ENCODE measurements around the gene MYO1G. TPM values are rescaled to one million over a fixed set of nuclear protein-coding genes. Genes with fewer than 3 reads are reported as not detected.

MYO1G gene
- total and polyA plus RNA-seq, 2 donors from 2014 or later = 0.60 to 14.3 TPM

DNA sequence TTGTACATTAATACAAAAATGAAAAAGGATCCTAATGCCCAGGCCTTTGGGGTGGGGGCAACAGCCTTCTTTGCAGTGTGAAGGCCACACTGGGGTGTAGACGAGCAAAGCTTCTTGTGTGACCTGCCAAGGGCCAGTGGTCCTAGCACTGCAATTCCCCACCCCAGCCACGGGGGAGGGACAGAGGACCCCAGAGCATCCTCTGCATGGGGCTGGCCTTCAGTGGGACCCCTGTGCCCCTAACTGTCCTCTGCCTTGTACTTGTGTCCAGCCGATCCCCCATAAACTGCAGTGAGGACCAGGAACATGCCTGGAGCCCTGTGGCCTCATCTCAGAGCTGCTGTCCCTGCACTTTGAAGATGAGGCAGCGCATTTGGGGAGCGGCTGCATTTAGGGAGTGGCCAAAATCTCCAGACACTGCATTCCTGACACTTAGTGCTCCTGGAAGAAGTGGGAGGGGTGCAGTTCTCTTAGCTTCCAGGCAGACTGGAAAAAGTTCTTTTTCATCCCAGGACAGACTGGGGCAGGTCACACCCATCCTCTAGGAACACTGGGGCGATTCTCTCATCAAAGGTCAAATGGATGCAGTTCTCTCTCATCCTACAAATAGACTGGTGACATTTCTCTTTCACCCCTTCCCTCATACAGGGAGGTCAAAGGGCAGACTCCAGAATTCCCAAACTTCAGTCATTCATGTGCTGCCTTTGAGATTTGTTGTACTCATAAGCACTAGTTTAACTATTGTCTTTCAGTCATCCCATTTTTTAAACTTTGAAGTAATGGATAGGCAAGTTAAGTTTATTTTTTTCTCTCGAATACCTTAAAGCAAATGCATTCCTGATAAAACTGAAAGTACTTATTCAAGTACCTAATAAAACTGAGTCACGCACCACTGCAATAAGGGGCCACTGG is 922 bp upstream of the MYO1G start:
- FAIRE-seq (no peak), DNase-seq (peak in 1 of 5 donors; percentile 76)
- no peak overlapping the region for H3K9ac ChIP-seq (ENCODE audit: low read length in 3 of 3)
- intact Hi-C loops (cut with DNase I) = no loop called here
- peaks cover 0 to 6% (median 0%) of the 10 kb centered on the region in 3 donors for H3K4me1 ChIP-seq (ENCODE audit: control insufficient read depth in 2 of 3, insufficient read depth in 2 of 3, low read depth in 1 of 3, low read length in 3 of 3)
- peak overlapping the region in 1 of 2 donors; percentile 8 for H3K27ac ChIP-seq (ENCODE audit: low read depth in 2 of 2, low read length in 2 of 2)
- TF ChIP-seq, protein P1, sequence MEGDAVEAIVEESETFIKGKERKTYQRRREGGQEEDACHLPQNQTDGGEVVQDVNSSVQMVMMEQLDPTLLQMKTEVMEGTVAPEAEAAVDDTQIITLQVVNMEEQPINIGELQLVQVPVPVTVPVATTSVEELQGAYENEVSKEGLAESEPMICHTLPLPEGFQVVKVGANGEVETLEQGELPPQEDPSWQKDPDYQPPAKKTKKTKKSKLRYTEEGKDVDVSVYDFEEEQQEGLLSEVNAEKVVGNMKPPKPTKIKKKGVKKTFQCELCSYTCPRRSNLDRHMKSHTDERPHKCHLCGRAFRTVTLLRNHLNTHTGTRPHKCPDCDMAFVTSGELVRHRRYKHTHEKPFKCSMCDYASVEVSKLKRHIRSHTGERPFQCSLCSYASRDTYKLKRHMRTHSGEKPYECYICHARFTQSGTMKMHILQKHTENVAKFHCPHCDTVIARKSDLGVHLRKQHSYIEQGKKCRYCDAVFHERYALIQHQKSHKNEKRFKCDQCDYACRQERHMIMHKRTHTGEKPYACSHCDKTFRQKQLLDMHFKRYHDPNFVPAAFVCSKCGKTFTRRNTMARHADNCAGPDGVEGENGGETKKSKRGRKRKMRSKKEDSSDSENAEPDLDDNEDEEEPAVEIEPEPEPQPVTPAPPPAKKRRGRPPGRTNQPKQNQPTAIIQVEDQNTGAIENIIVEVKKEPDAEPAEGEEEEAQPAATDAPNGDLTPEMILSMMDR (IDR thresholded peaks at IDR 0.05; ENCODE audit: borderline replicate concordance, extremely low read depth, insufficient read depth) = no peak
- no peaks in the 10 kb centered on the region for H3K9me3 ChIP-seq (ENCODE audit: control insufficient read depth in 2 of 3, insufficient read depth in 1 of 3, low read length in 3 of 3)
- no peaks in the 10 kb centered on the region for H3K27me3 ChIP-seq (ENCODE audit: control insufficient read depth, insufficient read depth, low read length)
- H3K36me3 ChIP-seq (ENCODE audit: control insufficient read depth in 2 of 3, insufficient read depth in 3 of 3, low read length in 3 of 3) = peaks cover 3 to 28% (median 11%) of the 10 kb centered on the region in 3 donors
- H3K4me3 ChIP-seq (ENCODE audit: low read length in 3 of 3) = no peak overlapping the region

DNA sequence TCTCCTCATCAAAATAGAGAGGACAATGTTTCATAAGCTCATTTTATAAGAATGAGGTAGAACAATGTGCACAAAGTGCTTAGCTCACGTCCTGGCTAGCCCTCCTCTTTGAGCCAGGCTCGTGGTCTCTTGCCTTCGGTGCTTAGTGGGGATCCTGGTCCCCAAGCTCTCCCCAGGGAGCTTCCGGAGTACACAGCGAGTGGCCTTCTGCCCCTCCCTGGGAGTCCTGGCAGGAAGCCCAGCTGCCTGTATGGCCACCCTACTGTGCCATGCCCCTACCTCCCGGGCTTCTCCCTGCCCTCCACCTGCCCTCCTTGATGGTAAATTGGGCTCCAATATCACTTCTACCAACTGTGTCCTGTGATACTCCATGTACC is 868 bp downstream of the MYO1G start:
- TF ChIP-seq, protein P1 (IDR thresholded peaks at IDR 0.05; ENCODE audit: borderline replicate concordance, extremely low read depth, insufficient read depth) = no peak
- Histone ChIP-seq H3K4me1 (ENCODE audit: control insufficient read depth in 2 of 3, insufficient read depth in 2 of 3, low read depth in 1 of 3, low read length in 3 of 3) (peaks cover 0 to 5% (median 0%) of the 10 kb centered on the region in 3 donors), H3K36me3 (ENCODE audit: control insufficient read depth in 2 of 3, insufficient read depth in 3 of 3, low read length in 3 of 3) (peaks cover 0 to 14% (median 0%) of the 10 kb centered on the region in 3 donors), H3K9ac (ENCODE audit: low read length in 3 of 3) (no peak overlapping the region), H3K27ac (ENCODE audit: low read depth in 2 of 2, low read length in 2 of 2) (no peak overlapping the region), H3K9me3 (ENCODE audit: control insufficient read depth in 2 of 3, insufficient read depth in 1 of 3, low read length in 3 of 3) (no peaks in the 10 kb centered on the region), H3K4me3 (ENCODE audit: low read length in 3 of 3) (no peak overlapping the region), H3K27me3 (ENCODE audit: control insufficient read depth, insufficient read depth, low read length) (no peaks in the 10 kb centered on the region)
- intact Hi-C loops (cut with DNase I) = no loop called here
- no peak for FAIRE-seq
- peak in 1 of 5 donors; percentile 70 for DNase-seq

DNA sequence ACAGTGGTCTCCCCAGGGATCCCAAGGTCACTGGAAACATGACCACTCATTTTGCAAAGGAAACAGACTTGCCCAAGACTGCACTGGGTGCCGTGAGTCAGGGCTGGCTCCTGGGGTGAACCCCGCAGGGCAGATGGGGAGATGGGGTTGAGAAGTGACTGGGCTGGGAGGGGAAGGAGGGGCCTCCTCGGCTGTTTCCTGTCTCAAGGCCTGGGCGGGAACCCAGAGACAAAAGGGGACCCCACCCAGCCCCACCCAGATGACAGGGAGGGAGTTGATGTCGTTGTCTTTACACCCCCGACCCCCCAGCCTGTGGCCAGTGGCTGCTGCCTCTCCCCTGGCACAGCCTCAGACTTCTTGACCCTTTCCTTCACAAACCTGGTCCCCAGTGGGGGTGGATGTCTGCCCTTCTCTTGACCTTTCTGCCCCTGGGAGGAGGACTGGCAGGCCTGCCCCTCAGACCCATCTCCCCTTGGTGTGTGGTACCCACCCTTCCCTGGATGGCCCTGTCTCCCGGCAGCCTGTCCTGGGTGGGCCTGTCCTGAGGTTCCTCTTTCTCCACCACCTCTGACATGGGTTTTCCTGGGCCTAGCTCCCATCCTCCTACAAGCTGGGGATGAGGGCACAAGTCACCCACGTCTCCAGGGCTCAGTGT is 1.4 kb downstream of the MYO1G start:
- FAIRE-seq = no peak
- no peak overlapping the region for H3K9ac ChIP-seq (ENCODE audit: low read length in 3 of 3)
- peak in 1 of 5 donors; percentile 76 for DNase-seq
- TF ChIP-seq, protein P1 (IDR thresholded peaks at IDR 0.05; ENCODE audit: borderline replicate concordance, extremely low read depth, insufficient read depth) = no peak
- no peaks in the 10 kb centered on the region for H3K27me3 ChIP-seq (ENCODE audit: control insufficient read depth, insufficient read depth, low read length)
- intact Hi-C loops (cut with DNase I) = no loop called here
- H3K4me1 ChIP-seq (ENCODE audit: control insufficient read depth in 2 of 3, insufficient read depth in 2 of 3, low read depth in 1 of 3, low read length in 3 of 3) = peaks cover 0 to 5% (median 0%) of the 10 kb centered on the region in 3 donors
- no peaks in the 10 kb centered on the region for H3K9me3 ChIP-seq (ENCODE audit: control insufficient read depth in 2 of 3, insufficient read depth in 1 of 3, low read length in 3 of 3)
- H3K27ac ChIP-seq (ENCODE audit: low read depth in 2 of 2, low read length in 2 of 2) = no peak overlapping the region
- H3K36me3 ChIP-seq (ENCODE audit: control insufficient read depth in 2 of 3, insufficient read depth in 3 of 3, low read length in 3 of 3) = peaks cover 0 to 9% (median 0%) of the 10 kb centered on the region in 3 donors
- no peak overlapping the region for H3K4me3 ChIP-seq (ENCODE audit: low read length in 3 of 3)
